Limb (tissue), 2 donors: Measurements from ENCODE around the gene ISG15.
"Not testable (repeated sequence)": the region's sequence is repeated elsewhere in the genome, so short reads cannot be mapped to it uniquely, and the experiment has no call there.

Experiments used
- DNase-seq, 2 donors: peaks; one replicate each; pipeline ENCODE4 v3.0.0-alpha.2; 2016; ENCODE audit errors: extremely low spot score in 2 of 2

The ISG15 gene

DNA sequence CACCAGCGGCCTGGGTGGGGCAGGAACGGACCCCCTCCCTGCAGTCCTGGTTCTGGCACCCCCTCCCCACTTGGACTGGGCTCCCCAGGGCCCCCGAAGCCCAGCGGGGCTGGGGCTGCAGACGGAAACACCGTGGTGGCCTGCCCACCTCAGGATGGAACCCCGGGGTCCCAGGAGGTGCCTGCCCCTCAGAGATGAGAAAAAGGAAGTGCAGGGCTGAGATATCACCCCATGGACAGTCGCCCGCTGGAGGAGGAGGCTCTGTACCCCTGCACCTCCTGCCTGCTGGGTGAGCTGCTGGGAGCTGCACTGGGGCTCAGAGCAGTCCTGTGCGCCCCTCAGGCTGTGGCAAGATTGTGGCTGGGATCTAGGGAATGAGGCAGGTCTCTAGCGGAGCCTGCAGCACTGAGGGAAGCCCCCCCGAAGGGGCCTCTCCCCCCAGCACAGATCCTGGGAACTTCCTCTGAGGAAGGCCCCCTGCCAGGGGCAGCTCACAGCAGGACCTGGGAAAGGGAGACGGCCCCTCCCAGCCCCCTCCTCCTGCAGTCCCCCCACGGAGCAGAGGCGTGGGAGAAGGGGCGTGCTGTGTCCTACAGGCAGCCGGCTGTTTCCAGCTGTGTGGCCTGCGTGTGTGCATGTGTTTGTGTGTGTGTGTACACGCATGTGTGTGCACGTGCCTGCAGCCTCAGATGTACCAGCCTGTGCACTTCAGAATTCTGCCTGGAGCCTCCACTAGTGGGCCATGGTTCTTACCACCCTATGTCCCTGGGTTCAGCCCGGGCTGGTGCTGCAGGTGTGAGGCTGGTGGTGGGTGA, 13.5 kb downstream of the ISG15 start:
- no peak for DNase-seq

DNA sequence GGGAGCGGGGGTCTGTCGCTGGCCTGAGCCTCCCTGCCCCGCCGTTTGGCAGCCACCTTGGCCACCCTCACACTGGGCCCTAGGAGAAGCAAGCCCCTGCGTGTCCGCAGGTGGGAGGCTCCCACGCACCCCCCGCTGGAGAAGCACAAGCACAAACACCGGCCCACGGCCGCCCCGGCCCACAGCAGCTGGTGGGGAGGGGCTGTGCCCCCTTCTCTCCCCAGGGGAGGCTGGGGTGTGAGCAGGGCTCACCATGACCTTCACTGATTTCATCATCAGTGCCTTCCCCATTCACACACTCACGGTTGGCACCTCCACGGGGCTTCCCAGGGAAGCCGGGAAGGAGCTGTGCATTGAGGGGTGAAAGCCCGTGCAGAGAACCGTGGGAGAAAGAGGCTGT, 14.5 kb downstream of the ISG15 start:
- no peak for DNase-seq

DNA sequence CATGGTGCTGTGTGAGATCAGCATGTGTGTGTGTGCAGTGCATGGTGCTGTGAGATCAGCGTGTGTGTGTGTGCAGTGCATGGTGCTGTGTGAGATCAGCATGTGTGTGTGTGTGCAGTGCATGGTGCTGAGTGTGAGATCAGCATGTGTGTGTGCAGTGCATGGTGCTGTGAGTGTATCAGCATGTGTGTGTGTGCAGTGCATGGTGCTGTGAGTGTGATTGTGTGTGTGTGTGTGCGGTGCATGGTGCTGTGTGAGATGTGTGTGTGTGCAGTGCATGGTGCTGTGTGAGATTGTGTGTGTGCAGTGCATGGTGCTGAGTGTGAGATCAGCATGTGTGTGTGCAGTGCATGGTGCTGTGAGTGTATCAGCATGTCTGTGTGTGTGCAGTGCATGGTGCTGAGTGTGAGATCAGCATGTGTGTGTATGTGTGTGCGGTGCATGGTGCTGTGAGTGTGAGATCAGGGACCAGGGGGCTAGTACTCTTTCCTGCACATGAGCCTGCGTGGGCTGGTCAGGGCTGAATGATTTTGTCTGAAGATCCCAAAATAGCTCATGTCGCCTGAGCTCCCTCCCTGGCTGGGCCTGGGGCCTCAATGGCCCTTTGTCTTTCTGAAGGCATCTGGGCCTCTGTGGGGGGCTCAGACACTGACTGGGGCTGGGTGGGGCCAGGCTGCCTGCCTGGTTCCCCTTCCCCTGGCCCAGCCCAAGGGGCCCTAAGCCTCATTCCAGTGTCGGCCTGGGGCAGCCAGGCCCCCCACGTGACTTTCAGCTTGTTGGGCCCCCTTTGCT, 17.8 kb downstream of the ISG15 start:
- not testable (repeated sequence) for DNase-seq

DNA sequence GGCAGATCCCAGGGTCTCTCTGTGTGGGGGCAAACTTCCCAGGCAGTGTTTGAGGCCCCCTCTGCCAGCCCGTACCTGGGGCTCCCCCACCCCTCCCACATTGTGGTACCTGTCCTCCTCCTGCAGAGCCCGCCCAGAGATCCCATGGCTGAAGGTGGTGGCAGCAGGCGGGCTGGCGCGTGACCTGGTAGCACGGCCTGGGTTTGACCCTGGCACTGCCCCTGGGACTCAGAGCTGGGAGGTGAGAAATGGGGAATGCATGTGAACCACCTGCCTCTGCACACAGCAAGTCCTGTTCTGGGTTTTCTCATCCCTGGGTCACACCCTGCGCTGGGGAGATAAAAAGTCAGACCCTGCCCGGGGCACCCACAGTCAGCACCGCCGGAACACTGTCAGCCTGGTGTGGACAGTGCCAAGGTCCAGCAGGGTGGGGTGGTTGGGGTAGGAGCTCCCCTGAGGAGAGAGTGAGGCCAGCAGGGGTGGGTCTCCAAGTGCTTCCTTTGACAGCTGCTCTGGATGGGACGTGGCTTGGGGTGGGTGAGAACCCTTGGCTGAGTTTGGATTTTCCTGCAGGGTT, 18.4 kb downstream of the ISG15 start:
- DNase-seq = no peak

DNA sequence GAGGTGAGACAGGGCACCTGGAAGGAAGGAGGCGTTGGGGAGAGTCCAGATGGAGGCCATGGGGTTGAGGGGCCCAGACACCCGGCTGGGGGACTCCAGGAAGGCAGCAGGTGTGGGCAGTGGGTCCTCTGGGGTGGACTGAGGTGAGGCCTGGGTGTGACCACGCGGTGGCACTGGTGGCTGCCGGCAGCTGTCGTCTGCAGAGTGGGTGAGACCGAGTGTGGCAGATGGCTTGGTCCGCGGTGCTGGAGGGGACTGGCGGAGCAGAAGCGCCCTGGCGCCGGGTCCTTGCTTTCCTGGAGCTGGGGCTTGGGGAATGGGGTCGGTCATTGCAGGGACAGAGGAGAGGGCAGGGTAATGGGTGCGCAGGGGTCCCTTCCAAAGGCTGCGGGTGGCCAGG, 19.1 kb downstream of the ISG15 start:
- peak in 1 of 2 donors; percentile 66 for DNase-seq

DNA sequence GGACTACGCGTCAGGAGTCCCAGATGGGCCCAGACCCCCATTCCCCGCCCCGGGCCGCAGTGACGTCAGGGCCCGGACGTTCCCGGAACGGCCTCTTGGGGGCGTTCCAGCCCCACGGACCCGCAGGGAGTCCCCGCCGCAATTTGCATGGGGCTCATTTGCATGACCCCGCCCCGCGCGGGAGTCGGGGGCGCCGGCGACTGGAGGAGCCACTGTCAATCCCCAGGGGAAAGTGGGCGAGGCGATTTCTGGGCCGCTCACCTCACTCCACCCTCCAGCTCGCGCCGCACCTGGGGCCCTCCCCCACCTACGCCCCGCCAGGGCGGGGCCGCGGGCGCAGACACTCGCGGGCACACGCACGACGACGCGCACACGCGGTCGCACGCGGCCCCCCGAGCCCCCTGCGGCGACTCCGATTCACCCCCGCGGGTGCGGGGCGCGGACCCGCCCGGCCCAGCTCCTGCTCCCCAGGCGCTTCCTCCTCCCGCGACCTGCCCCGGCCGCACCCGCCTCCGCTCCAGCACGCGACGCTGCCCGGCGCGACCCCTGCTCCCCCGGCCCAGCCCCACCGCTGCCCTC, 19.8 kb downstream of the ISG15 start:
- peak; percentile 72 to 92 for DNase-seq

DNA sequence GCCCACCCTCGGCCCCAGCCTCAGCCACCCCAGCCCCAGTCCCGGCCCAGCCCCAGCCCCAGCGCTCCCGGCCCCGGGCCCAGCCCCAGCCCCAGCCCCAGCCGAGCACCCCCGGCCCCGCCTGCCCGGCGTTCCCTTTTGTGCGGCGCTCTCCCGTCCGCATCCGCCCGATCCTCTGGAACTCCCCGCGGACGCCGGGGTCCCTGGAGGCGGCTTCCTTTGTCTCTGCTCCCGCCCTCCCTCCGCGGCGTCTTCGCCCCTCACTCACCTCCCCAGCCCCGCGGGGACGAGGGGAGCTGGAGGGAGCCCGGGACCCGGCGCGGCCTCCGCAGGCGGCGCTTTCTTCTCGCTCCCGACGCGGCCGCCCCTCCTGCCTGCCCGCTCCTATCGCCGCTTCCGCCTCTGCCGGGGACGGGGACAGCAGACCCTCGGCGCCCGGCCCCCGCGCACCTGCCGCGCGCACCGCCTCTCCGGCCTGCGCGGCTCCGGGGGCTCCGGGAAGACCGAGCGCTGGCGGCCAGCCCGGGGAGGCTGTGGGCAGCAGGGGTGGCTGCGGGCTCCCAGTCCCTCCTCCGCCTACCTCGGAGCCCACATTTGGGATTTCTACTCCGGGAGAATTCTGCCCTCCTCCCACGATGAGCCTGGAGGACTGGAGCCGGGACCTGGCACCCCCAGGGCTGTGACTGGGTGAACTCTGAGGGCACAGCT, 20.6 kb downstream of the ISG15 start:
- DNase-seq = peak in 1 of 2 donors; percentile 72

DNA sequence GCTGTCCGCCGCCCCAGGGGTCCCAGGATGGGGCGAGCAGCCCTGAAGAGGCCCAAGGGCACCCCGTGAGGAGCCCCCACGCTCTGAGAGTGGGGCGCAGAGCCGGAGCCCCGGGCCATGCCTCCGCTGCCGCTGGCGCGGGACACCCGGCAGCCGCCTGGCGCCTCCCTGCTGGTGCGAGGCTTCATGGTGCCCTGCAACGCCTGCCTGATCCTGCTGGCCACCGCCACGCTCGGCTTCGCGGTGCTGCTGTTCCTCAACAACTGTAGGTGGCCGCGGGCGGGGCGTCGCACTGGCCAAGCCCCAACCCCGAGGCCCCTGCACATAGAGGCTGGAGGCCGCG, 21.1 kb downstream of the ISG15 start:
- no peak for DNase-seq

DNA sequence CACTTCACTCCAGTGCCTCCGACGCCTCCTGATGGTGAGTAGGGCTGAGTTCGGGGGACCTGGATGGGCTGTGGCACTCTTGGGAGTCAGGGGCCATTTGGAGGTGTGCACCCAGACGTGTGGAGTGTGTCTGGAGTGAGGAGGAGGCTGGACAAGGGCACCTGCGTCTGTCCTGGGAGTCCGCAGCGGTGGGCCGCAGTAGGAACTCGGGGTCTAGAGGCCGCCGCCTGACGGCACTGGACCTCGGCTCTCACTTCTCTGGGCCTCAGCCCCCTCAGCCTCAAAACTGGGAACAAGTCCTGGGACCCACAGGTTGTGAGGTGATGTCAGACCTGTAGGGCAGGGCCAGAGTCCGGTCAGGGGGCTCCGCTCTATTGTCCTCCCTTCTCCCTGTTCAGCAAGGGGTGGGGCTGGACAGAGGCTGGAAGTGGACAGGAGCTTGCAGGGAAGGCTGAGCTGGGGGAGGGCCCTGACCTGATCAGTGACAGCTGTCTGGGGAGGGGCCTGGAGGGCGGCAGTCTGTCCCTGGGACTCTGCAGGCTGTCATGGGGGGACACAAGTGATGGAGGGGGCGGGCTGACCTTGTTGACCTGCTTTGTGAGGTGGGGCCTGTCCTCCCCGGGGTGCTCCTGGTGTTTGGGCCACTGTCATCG, 22.1 kb downstream of the ISG15 start:
- no peak for DNase-seq

DNA sequence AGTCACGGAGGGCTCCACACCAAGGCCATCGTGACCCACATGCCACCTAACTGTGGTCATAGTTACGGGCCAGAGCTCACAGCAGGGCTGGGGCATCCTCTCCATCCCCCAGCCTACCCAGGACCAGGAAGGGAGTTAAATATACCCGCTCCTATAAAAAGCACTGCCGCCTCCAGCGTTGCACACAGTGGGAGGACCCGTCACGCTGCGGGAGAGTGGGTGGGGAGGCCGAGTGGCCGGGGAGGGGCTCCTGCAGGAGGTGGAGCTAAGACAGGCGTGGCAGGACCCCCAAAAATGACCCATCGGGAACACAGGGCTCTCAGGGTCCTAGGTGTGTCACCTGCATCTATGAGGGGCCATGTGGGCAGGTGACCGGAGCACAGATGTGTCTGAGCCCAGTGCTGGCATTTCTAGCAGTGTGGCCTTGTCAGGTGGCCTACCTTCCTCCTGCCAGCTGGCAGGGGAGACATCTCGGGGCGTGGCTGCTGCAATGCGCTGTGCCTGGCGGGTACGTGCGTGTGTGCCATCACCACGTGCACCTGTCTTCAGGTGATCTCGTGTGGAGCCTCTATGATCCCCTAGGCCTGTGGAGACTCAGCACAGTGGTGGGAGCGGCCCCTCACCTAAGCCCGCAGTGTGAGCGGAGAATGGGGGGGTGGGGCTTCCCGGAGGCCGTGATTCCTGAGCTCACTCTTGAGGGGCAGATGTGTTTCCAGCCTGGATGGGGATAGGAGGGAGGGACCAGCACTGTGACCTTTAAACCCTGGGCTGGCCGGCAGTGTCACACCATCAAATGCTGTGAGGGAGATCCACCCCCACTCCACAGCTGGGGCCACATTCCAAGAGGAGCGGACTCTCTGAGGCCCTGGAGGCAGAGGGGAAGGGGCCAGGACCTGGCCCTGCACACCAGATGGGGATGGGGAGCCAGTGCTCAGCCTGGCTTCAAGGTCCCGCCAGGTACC, 24.4 kb downstream of the ISG15 start:
- no peak for DNase-seq

DNA sequence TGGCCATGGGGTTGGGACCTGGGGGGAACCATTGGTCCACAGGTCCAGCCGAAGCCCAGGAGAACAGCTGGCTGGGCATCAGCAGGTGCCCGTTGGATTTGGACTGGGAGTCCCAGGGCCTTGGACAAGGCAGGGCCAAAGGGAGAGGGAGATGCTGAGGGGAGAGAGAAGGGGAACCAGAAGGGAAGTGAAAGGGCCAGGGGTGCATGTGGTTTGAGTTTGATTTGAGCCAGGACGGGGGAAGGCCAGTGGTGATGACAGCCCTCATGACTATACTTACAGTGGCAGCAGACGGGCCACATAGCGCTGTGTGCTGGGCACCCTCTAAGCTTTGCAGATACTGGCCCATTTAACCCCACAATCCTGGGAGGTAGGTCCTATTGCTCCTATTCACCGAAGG, 25.4 kb downstream of the ISG15 start:
- DNase-seq = no peak

DNA sequence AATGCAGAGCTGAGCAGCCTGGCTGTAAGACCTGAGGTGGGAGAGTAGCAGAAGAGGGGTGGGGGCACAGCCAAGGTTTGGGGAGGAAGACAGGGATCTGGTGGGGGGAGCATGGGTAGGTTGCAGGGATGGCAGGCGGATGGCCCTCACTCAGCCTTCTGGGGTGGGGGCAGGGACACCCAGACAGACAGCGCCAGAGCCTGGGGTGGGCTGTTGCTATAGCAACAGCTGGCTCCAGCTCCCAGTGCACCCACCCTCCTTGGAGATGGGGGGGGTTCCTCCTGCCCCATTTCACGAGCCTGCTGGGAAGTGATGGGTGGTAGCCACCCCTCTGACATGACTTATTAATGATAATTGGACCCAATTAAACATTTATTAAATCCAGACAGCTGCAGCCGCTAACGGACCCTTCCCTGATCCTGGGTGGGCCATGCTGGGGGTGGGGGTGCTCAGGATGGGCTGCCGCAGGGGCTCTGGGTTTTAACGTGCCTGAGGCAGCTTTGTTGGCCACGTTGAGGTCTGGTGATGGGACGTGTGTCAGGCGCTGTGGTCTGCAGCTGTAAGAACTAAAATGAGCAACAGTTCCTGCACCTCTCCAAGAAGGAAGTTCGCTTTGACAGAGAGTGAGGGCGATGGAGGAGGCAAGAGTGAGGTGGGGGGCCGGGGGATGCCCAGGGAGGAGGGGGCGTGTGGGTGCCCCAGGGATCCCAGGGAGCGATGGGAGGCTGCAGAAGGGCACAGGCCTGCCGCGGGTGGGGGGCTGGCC, 26.0 kb downstream of the ISG15 start:
- DNase-seq = no peak

DNA sequence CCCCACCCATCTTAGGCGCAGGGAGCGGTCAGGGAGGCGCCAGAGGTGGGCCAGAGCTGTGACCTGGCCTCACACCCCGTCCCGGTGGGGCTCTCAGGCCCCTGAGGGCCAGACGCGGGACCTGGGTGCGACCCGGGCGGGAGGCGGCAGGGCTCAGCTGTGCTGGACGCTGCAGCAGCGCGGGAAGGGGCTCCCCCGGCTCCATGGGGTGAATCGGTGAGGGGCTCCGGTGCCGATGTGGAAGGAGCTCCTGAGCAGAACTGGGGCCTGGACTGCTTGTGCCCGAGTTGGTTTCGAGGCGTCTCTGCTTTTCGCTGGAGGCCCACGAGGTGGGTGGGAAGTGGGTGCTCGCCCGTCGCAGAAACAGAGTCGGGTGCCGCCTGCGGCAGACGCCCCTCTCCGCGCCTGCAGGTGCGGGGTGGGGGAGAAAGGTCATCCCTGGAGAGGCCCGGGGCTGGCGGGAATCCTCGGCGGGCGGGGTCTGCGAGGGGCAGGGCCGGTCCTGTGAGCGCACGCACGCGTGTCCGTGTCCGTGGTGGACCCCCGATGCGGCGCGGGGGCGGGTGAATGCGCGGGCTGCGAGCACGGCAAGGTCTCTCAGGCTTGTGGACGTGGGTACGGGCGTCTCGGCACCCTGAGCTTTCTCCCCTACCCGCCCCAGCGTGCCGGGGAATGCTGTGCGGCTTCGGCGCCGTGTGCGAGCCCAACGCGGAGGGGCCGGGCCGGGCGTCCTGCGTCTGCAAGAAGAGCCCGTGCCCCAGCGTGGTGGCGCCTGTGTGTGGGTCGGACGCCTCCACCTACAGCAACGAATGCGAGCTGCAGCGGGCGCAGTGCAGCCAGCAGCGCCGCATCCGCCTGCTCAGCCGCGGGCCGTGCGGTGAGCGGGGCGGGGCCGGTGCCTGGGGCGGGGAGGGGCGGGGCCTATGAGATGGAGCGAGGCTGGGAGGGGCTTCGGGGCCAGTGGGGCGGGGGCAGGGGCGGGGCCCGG, 27.0 kb downstream of the ISG15 start:
- peak; percentile 75 to 91 for DNase-seq

DNA sequence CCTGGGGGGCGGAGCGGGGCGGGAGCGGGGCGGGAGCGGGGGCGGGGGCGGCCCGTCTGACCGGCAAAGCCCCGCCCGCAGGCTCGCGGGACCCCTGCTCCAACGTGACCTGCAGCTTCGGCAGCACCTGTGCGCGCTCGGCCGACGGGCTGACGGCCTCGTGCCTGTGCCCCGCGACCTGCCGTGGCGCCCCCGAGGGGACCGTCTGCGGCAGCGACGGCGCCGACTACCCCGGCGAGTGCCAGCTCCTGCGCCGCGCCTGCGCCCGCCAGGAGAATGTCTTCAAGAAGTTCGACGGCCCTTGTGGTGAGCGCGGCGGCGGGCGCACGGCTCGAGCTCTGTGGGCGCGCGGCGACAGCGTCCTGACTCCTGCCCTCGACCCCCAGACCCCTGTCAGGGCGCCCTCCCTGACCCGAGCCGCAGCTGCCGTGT, 27.8 kb downstream of the ISG15 start:
- DNase-seq = no peak

DNA sequence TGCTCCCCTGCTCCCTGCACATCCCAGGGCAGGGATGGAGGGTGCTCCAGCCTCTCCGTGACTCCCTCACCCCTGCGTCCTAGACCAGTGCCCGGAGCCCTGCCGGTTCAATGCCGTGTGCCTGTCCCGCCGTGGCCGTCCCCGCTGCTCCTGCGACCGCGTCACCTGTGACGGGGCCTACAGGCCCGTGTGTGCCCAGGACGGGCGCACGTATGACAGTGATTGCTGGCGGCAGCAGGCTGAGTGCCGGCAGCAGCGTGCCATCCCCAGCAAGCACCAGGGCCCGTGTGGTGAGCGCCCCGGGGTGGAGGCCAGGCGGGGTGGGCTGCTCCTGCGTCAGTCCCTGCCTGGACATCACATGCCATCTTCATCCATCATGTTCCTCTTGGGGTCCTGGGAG, 28.6 kb downstream of the ISG15 start:
- DNase-seq = no peak

DNA sequence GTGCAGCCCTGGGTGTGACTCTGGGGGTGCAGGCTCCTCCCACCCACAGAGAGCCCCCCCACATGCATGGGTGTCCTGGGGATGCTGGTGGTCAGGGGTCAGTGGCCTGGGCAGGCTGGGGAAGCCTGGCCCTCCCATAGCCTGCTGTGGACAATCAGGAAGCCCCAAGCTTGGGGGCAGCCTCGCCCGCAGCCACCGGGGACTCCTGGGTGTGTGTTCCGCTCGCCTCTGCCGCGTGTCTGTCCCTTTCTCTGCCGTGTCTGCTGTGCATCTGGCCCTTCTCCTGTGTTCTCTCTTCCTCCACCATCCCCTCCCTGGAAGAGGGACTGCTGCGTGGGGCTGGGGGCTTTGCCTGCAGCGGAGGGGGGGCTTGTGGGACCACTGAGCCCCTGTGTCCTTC, 29.5 kb downstream of the ISG15 start:
- DNase-seq = no peak

DNA sequence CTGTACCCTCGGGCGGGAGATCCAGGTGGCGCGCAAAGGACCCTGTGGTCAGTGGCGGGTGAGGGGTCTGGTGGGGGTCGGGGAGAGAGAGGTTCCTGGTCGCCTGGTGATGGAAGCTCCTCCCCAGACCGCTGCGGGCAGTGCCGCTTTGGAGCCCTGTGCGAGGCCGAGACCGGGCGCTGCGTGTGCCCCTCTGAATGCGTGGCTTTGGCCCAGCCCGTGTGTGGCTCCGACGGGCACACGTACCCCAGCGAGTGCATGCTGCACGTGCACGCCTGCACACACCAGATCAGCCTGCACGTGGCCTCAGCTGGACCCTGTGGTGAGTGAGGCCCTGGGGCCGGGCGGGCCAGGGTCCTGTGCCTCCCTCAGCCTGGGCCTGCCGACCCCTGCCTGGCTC, 30.1 kb downstream of the ISG15 start:
- DNase-seq = no peak

DNA sequence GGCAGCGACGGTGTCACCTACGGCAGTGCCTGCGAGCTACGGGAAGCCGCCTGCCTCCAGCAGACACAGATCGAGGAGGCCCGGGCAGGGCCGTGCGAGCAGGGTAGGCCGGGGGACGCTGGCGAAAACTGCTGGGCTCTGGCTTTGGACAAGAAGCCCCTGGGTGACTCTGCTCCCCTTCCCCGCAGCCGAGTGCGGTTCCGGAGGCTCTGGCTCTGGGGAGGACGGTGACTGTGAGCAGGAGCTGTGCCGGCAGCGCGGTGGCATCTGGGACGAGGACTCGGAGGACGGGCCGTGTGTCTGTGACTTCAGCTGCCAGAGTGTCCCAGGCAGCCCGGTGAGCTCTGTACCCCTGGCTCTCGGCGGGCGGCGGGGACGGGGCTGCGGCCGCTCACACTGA, 30.6 kb downstream of the ISG15 start:
- DNase-seq = no peak
